SK-N-SH (cell line): ENCODE measurements around the gene APBB2. TPM values are rescaled to one million over a fixed set of nuclear protein-coding genes. Genes with fewer than 3 reads are reported as not detected.

Experiments used
- CTCF ChIA-PET: fragments of 300-600, 350-600 bp; formaldehyde crosslinking; extraction: SDS; loops from one replicate; lab custom pipeline; 2021; lab: Yijun Ruan, JAX
- POLR2A ChIA-PET: fragments of 350-600 bp; sonication (Branson Sonifier 250); formaldehyde crosslinking; extraction: SDS; loops from one replicate; lab custom pipeline; 2020; ENCODE audit warnings: antibody characterized with exemption, inconsistent platforms; lab: Yijun Ruan, JAX
- DNase-seq: peaks from one replicate; pipeline ENCODE4 v3.0.0; 2012
- H2AFZ ChIP-seq: fragments of 200-600 bp; sonication (generic); 2 replicates; pipeline ENCODE4 v1.8.1; 2016; ENCODE audit warnings: antibody characterized with exemption, mild to moderate bottlenecking, low read depth
- H3F3A ChIP-seq: fragments of 200-600 bp; sonication (generic); replicated peaks from 2 replicates; pipeline ENCODE3; 2016; ENCODE audit warnings: antibody characterized with exemption, mild to moderate bottlenecking; ENCODE audit not compliant: insufficient read depth
- H3K27ac ChIP-seq, 2 experiments: fragments of 200-500 bp in 1 of 2; fragments of 200-600 bp in 1 of 2; sonication (Bioruptor generic) in 1 of 2; sonication (generic), shearing (Covaris generic) in 1 of 2; 2 replicates each; pipeline versions ENCODE4 v1.5.1 to v1.6.1; 2014 to 2016; ENCODE audit warnings: low read depth in 2 of 2, inconsistent platforms in 1 of 2, low read length in 1 of 2, mild to moderate bottlenecking in 1 of 2, mixed read lengths in 1 of 2
- H3K27me3 ChIP-seq: fragments of 200-600 bp; sonication (generic), shearing (Covaris generic); 2 replicates; pipeline ENCODE4 v1.6.1; 2016; ENCODE audit warnings: mixed run types; ENCODE audit not compliant: insufficient read depth
- H3K36me3 ChIP-seq, 2 experiments: fragments of 200-500 bp in 1 of 2; fragments of 200-600 bp in 1 of 2; sonication (Bioruptor generic) in 1 of 2; sonication (generic) in 1 of 2; replicated peaks in 1 of 2; 2 replicates each; pipeline versions ENCODE3 to v1.5.1; 2014 to 2016; ENCODE audit warnings: low read length in 1 of 2, mild to moderate bottlenecking in 1 of 2; ENCODE audit not compliant: insufficient read depth in 2 of 2, control insufficient read depth in 1 of 2
- H3K4me1 ChIP-seq, 2 experiments: fragments of 200-500 bp in 1 of 2; fragments of 200-600 bp in 1 of 2; sonication (Bioruptor generic) in 1 of 2; sonication (generic), shearing (Covaris generic) in 1 of 2; 2 replicates each; pipeline versions ENCODE4 v1.5.1 to v1.6.1; 2014 to 2016; ENCODE audit warnings: low read depth in 1 of 2, low read length in 1 of 2, mixed run types in 1 of 2; ENCODE audit not compliant: insufficient read depth in 2 of 2, control insufficient read depth in 1 of 2
- H3K4me2 ChIP-seq: fragments of 200-600 bp; sonication (generic), shearing (Covaris generic); 2 replicates; pipeline ENCODE4 v1.6.1; 2017; ENCODE audit warnings: mixed run types
- H3K4me3 ChIP-seq, 2 experiments: fragments of 200-500 bp in 1 of 2; fragments of 200-600 bp in 1 of 2; sonication (Bioruptor generic) in 1 of 2; sonication (generic), shearing (Covaris generic) in 1 of 2; 2 replicates each; pipeline versions ENCODE4 v1.5.1 to v1.8.1; 2014 to 2016; ENCODE audit warnings: low read depth in 2 of 2, inconsistent platforms in 1 of 2, low read length in 1 of 2, mild to moderate bottlenecking in 1 of 2, mixed read lengths in 1 of 2, moderate library complexity in 1 of 2
- H3K79me2 ChIP-seq: fragments of 200-600 bp; sonication (generic); 2 replicates; pipeline ENCODE4 v1.8.1; 2017; ENCODE audit warnings: mild to moderate bottlenecking; ENCODE audit not compliant: insufficient read depth
- H3K9ac ChIP-seq: fragments of 200-600 bp; sonication (generic); 2 replicates; pipeline ENCODE4 v1.6.1; 2017; ENCODE audit warnings: mixed run types
- H3K9me2 ChIP-seq: fragments of 200-600 bp; sonication (generic); 2 replicates; pipeline ENCODE4 v1.6.1; 2017; ENCODE audit warnings: mixed run types
- H3K9me3 ChIP-seq: fragments of 200-600 bp; sonication (generic); 2 replicates; pipeline ENCODE4 v1.6.1; 2017; ENCODE audit warnings: mixed run types, mild to moderate bottlenecking, moderate library complexity
- H4K20me1 ChIP-seq: fragments of 200-600 bp; sonication (generic); 2 replicates; pipeline ENCODE4 v1.6.1; 2017; ENCODE audit warnings: mild to moderate bottlenecking, mixed run types; ENCODE audit not compliant: insufficient read depth
- CHD2 ChIP-seq: fragments of 150-350 bp; IDR thresholded peaks from 2 replicates; pipeline ENCODE4 v1.6.1; 2018; ENCODE audit warnings: low read length; ENCODE audit not compliant: partially characterized antibody
- CTCF ChIP-seq: fragments of 200-600 bp; sonication (generic); IDR thresholded peaks from 2 replicates; pipeline ENCODE4 v1.6.1; 2017; ENCODE audit warnings: antibody characterized with exemption, mild to moderate bottlenecking, moderate library complexity
- ELF1 ChIP-seq: IDR thresholded peaks from 2 replicates; pipeline ENCODE4 v1.4.0; 2012
- EP300 ChIP-seq, 2 experiments: IDR thresholded peaks; 2 replicates each; pipeline versions ENCODE4 v1.4.0 to v1.6.1; 2012; ENCODE audit warnings: borderline replicate concordance in 1 of 2, low read depth in 1 of 2, low read length in 1 of 2
- EZH2phosphoT487 ChIP-seq: fragments of 200-600 bp; sonication (generic); IDR thresholded peaks from 2 replicates; pipeline ENCODE4 v1.6.1; 2017; ENCODE audit warnings: low read depth, mixed run types, mild to moderate bottlenecking, antibody characterized with exemption, moderate library complexity, borderline replicate concordance
- FOSL2 ChIP-seq: IDR thresholded peaks from 2 replicates; pipeline ENCODE4 v1.4.0; 2012; ENCODE audit warnings: low read depth, mild to moderate bottlenecking, moderate library complexity, borderline replicate concordance
- FOXJ3 ChIP-seq: sonication (generic); formaldehyde crosslinking; IDR thresholded peaks from 2 replicates; pipeline ENCODE4 v1.5.1; 2020; ENCODE audit warnings: mild to moderate bottlenecking, missing genetic modification reagents
- FOXM1 ChIP-seq: IDR thresholded peaks from 2 replicates; pipeline ENCODE4 v1.4.0; 2012; ENCODE audit warnings: low read depth, mild to moderate bottlenecking
- GABPA ChIP-seq: IDR thresholded peaks from 2 replicates; pipeline ENCODE4 v1.4.0; 2012; ENCODE audit warnings: low read depth, mild to moderate bottlenecking
- GATA2 ChIP-seq: sonication (generic); formaldehyde crosslinking; IDR thresholded peaks from 2 replicates; pipeline ENCODE4 v1.5.0; 2020; ENCODE audit warnings: mild to moderate bottlenecking, missing genetic modification reagents
- JUND ChIP-seq: IDR thresholded peaks from 2 replicates; pipeline ENCODE4 v1.4.0; 2012
- MEF2A ChIP-seq: IDR thresholded peaks from 2 replicates; pipeline ENCODE4 v1.4.0; 2012; ENCODE audit warnings: low read depth, borderline replicate concordance
- MXI1 ChIP-seq: IDR thresholded peaks from 2 replicates; pipeline ENCODE4 v1.6.1; 2012; ENCODE audit warnings: mild to moderate bottlenecking, low read depth, low read length, improper control_type of control experiment
- NRF1 ChIP-seq: IDR thresholded peaks from 2 replicates; pipeline ENCODE4 v1.6.1; 2012; ENCODE audit warnings: low read depth, mild to moderate bottlenecking, low read length
- PBX3 ChIP-seq: IDR thresholded peaks from 2 replicates; pipeline ENCODE4; 2012
- POLR2AphosphoS5 ChIP-seq: IDR thresholded peaks from 2 replicates; pipeline ENCODE4 v1.6.1; 2012; ENCODE audit warnings: low read depth, low read length
- RAD21 ChIP-seq: IDR thresholded peaks from 2 replicates; pipeline ENCODE4 v1.6.1; 2012; ENCODE audit warnings: mild to moderate bottlenecking, low read length
- RCOR1 ChIP-seq: fragments of 150-350 bp; IDR thresholded peaks from 2 replicates; pipeline ENCODE4 v1.6.1; 2017; ENCODE audit warnings: antibody characterized with exemption, low read length
- RFX5 ChIP-seq: IDR thresholded peaks from 2 replicates; pipeline ENCODE4 v1.6.1; 2012; ENCODE audit warnings: mild to moderate bottlenecking, improper control_type of control experiment, low read length
- RXRA ChIP-seq: IDR thresholded peaks from 2 replicates; pipeline ENCODE4 v1.4.0; 2012; ENCODE audit warnings: low read depth, mild to moderate bottlenecking, borderline replicate concordance
- SMC3 ChIP-seq: IDR thresholded peaks from 2 replicates; pipeline ENCODE4 v1.6.1; 2012; ENCODE audit warnings: low read depth, low read length, improper control_type of control experiment
- TCF12 ChIP-seq: IDR thresholded peaks from 2 replicates; pipeline ENCODE4 v1.4.0; 2012
- TEAD4 ChIP-seq: IDR thresholded peaks from 2 replicates; pipeline ENCODE4 v1.4.0; 2012; ENCODE audit warnings: mild to moderate bottlenecking, borderline replicate concordance; ENCODE audit not compliant: insufficient read depth
- YY1 ChIP-seq: IDR thresholded peaks from 2 replicates; pipeline ENCODE4 v1.4.0; 2012; ENCODE audit warnings: low read depth, mild to moderate bottlenecking
- WGBS: methylation state at CpG from one replicate; pipeline ENCODE4 v1.1.6; 2017; ENCODE audit warnings: low lambda C conversion rate; 5-methylcytosine and 5-hydroxymethylcytosine counted together
- polyA plus RNA-seq, 3 experiments: library from polyadenylated mRNA; depleted of rRNA; stranded (reverse); fragments of >200 nt; gene quantifications; 2 replicates each; pipeline ENCODE4 v1.2.3, GENCODE V29; 2012
- TF ChIP-seq, protein P1 (sequence below): IDR thresholded peaks from 2 replicates; pipeline ENCODE4 v1.4.0; 2012; ENCODE audit warnings: low read depth
- TF ChIP-seq, protein P2 (sequence below): fragments of 150-350 bp; IDR thresholded peaks from 2 replicates; pipeline ENCODE4 v1.6.1; 2016; ENCODE audit warnings: mild to moderate bottlenecking, low read depth, low read length
- TF ChIP-seq, protein P3 (sequence below): IDR thresholded peaks from 2 replicates; pipeline ENCODE4 v1.4.0; 2012; ENCODE audit warnings: low read depth, borderline replicate concordance
- TF ChIP-seq, protein P4 (sequence below): IDR thresholded peaks from 2 replicates; pipeline ENCODE4 v1.4.0; 2012; ENCODE audit warnings: low read depth, borderline replicate concordance

APBB2 gene
- polyA plus RNA-seq, 1 of the 3 experiments (the other 2 are of a cell fraction) = 49.8 TPM

GRCh38 chr4:40909363-40909876, 304.9 kb downstream of the APBB2 start:
- H2AFZ ChIP-seq = no peak overlapping the region
- peak overlapping the region; percentile 67 for H3K4me2 ChIP-seq
- POLR2A ChIA-PET = no interaction called here
- H3K36me3 ChIP-seq = peaks cover 0 to 10% of the 10 kb centered on the region in 2 experiments
- CTCF ChIA-PET = interaction anchor here (0.7 to 14.0 kb wide), 15 partner anchors 9 to 347 kb away, joined by 3 to 192 read pairs (median 6); partner anchors contain the start of genes APBB2 and UCHL1
- no peaks in the 10 kb centered on the region for H3K27me3 ChIP-seq
- H3K9me2 ChIP-seq = no peaks in the 10 kb centered on the region
- no peaks in the 10 kb centered on the region for H3K9me3 ChIP-seq
- peak overlapping the region; percentile 21; the same call in 1 of the 2 replicates for H3K9ac ChIP-seq
- H4K20me1 ChIP-seq = 0 out of 2 replicates have a peak, but pooled peaks cover 3% of the 10 kb centered on the region
- 8% methylated on average over 8 of the region's 8 CpGs for WGBS
- H3K79me2 ChIP-seq = no peaks in the 10 kb centered on the region; the same call in 1 of the 2 replicates
- H3K4me1 ChIP-seq = peaks cover 13 to 24% of the 10 kb centered on the region in 2 experiments
- peak overlapping the region; percentile 83 to 92 for H3K27ac ChIP-seq
- peaks cover 27% of the 10 kb centered on the region for H3F3A ChIP-seq
- 0 out of 4 replicates have a peak overlapping the region, but pooled peaks of 1 of the 2 experiments have one; percentile 10 for H3K4me3 ChIP-seq
- peak; percentile 73 for DNase-seq
- TF ChIP-seq SMC3 (no peak), RFX5 (peak; percentile 71; the same call in 1 of the 2 replicates), PBX3 (peak; percentile 96), CHD2 (no peak), YY1 (no peak), MXI1 (peak; percentile 74; the same call in 1 of the 2 replicates), FOXJ3 (CRISPR knock-in tag) (no peak), FOSL2 (peak; percentile 96), ELF1 (no peak), EZH2phosphoT487 (no peak), RCOR1 (peak; percentile 66), MEF2A (peak; percentile 92), GABPA (no peak), POLR2AphosphoS5 (peak; percentile 45; the same call in 1 of the 2 replicates), RAD21 (0 out of 2 replicates have a peak, but pooled peaks have one; percentile 16), NRF1 (no peak), JUND (peak; percentile 95), GATA2 (CRISPR knock-in tag) (peak; percentile 48), RXRA (peak; percentile 57; the same call in 1 of the 2 replicates), TEAD4 (peak; percentile 69; the same call in 1 of the 2 replicates), CTCF (no peak), EP300 (IDR thresholded peaks at IDR 0.05; ENCODE audit: borderline replicate concordance in 1 of 2, low read depth in 1 of 2, low read length in 1 of 2) (peak; percentile 87 to 93), TCF12 (peak; percentile 96), FOXM1 (0 out of 2 replicates have a peak, but pooled peaks have one; percentile 54)
- TF ChIP-seq, protein P1, sequence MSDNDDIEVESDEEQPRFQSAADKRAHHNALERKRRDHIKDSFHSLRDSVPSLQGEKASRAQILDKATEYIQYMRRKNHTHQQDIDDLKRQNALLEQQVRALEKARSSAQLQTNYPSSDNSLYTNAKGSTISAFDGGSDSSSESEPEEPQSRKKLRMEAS = peak; percentile 66
- TF ChIP-seq, protein P2, sequence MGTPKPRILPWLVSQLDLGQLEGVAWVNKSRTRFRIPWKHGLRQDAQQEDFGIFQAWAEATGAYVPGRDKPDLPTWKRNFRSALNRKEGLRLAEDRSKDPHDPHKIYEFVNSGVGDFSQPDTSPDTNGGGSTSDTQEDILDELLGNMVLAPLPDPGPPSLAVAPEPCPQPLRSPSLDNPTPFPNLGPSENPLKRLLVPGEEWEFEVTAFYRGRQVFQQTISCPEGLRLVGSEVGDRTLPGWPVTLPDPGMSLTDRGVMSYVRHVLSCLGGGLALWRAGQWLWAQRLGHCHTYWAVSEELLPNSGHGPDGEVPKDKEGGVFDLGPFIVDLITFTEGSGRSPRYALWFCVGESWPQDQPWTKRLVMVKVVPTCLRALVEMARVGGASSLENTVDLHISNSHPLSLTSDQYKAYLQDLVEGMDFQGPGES = no peak
- TF ChIP-seq, protein P3, sequence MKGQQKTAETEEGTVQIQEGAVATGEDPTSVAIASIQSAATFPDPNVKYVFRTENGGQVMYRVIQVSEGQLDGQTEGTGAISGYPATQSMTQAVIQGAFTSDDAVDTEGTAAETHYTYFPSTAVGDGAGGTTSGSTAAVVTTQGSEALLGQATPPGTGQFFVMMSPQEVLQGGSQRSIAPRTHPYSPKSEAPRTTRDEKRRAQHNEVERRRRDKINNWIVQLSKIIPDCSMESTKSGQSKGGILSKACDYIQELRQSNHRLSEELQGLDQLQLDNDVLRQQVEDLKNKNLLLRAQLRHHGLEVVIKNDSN = no peak
- TF ChIP-seq, protein P4, sequence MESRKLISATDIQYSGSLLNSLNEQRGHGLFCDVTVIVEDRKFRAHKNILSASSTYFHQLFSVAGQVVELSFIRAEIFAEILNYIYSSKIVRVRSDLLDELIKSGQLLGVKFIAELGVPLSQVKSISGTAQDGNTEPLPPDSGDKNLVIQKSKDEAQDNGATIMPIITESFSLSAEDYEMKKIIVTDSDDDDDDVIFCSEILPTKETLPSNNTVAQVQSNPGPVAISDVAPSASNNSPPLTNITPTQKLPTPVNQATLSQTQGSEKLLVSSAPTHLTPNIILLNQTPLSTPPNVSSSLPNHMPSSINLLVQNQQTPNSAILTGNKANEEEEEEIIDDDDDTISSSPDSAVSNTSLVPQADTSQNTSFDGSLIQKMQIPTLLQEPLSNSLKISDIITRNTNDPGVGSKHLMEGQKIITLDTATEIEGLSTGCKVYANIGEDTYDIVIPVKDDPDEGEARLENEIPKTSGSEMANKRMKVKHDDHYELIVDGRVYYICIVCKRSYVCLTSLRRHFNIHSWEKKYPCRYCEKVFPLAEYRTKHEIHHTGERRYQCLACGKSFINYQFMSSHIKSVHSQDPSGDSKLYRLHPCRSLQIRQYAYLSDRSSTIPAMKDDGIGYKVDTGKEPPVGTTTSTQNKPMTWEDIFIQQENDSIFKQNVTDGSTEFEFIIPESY = 0 out of 2 replicates have a peak, but pooled peaks have one; percentile 56
